Vagina (tissue), 2 donors: ENCODE data around the gene KLHL22.

Experiments used
- POLR2AphosphoS5 ChIP-seq, 2 donors: sonication (generic); formaldehyde crosslinking; IDR thresholded peaks; one replicate each; pipeline ENCODE4 v1.9.0; 2017; ENCODE audit warnings: antibody characterized with exemption in 2 of 2, mild to moderate bottlenecking in 2 of 2, low read depth in 1 of 2; ENCODE audit not compliant: insufficient read depth in 1 of 2
- TF ChIP-seq, protein P1 (sequence below), 3 experiments: fragments of 450-650 bp in 2 of 3; fragments of 200-600 bp in 1 of 3; sonication (generic) in 1 of 3; IDR thresholded peaks; one replicate each; pipeline ENCODE4 v1.5.1; 2017 to 2019; ENCODE audit warnings: antibody characterized with exemption in 3 of 3, mild to moderate bottlenecking in 2 of 3, moderate library complexity in 2 of 3

DNA sequence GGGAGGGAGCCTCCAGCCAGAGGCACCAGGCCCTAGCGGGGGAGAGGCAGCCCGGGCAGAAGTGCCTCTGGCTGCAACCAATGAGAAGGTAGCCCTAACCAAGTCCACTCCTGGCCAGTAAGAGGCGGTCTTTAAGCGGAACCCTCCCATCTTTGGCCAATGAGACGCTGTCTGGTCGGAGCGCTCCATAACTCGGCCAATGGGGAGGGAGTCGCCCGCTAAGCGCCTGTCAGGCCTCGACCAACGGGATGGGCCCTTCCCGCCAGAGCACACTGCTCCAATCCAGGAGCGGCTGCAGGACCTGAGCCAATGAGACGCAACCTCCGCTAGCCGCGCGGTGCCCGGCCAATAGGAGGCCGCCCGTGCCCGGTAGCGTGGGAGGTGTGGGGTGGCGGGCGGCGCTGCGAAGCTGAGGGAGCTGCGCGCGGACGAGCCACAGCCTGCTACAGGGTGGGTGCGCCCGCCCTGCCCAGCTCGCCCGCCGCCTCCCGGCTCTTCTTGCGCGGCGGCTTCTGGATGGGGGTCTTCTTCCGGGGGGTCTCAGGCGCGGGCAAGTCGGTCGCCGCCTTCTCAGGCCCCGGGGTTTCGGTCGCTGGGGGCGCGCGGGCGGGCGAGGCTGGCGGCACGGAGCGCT, 70.5 kb downstream of the KLHL22 start:
- TF ChIP-seq POLR2AphosphoS5 (IDR thresholded peaks at IDR 0.05; ENCODE audit: insufficient read depth in 1 of 2, low read depth in 1 of 2): peak in 1 of 2 donors; percentile 46
- TF ChIP-seq, protein P1, sequence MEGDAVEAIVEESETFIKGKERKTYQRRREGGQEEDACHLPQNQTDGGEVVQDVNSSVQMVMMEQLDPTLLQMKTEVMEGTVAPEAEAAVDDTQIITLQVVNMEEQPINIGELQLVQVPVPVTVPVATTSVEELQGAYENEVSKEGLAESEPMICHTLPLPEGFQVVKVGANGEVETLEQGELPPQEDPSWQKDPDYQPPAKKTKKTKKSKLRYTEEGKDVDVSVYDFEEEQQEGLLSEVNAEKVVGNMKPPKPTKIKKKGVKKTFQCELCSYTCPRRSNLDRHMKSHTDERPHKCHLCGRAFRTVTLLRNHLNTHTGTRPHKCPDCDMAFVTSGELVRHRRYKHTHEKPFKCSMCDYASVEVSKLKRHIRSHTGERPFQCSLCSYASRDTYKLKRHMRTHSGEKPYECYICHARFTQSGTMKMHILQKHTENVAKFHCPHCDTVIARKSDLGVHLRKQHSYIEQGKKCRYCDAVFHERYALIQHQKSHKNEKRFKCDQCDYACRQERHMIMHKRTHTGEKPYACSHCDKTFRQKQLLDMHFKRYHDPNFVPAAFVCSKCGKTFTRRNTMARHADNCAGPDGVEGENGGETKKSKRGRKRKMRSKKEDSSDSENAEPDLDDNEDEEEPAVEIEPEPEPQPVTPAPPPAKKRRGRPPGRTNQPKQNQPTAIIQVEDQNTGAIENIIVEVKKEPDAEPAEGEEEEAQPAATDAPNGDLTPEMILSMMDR (IDR thresholded peaks at IDR 0.05): no peak
